KG1 (cell line): ENCODE measurements around the gene ADCY4.
"Not testable (repeated sequence)": the region's sequence is repeated elsewhere in the genome, so short reads cannot be mapped to it uniquely, and the experiment has no call there.

Experiments
- DNase-seq: peaks from one replicate; lab custom pipeline; 2025; lab: John Stamatoyannopoulos, UW

ADCY4 gene

DNA sequence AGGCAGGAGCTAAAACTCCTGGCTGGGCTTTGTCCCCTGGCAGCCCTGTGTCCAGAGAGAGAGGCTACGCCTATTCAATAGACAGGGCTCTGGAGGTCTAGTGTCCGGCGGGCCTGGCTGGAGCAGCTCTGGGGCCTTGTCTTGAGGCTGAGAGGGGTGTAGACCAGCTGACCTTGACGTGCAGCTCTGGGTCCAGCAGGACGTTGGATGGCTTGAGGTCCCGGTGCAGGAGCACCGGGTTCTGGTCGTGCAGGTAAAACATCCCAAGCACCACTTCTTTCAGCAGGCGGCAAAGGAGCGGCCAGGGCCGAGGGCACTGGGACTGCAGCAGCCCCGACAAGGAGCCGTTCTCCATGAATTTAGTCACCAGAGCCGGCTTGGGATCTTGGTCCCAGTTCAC lies 4.0 kb upstream of the ADCY4 start:
- DNase-seq = no peak

DNA sequence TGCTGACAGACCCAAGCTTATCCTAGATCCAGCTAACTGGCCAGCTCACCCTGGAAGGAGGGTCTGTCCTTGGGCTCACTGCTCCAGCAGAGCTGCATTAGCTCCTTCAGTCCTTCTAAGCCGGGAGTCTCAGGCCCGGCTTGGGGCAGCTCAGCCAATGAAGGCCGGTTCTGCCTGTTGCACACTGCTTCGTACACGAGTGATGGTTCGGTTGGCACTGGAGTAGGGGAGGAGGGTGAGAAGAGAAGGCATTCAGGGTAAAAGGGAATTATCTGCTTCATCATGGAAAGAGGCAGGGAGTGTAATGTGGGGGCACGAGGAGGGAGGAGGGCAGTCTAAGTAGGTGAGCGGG lies 2.9 kb upstream of the ADCY4 start:
- no peak for DNase-seq

DNA sequence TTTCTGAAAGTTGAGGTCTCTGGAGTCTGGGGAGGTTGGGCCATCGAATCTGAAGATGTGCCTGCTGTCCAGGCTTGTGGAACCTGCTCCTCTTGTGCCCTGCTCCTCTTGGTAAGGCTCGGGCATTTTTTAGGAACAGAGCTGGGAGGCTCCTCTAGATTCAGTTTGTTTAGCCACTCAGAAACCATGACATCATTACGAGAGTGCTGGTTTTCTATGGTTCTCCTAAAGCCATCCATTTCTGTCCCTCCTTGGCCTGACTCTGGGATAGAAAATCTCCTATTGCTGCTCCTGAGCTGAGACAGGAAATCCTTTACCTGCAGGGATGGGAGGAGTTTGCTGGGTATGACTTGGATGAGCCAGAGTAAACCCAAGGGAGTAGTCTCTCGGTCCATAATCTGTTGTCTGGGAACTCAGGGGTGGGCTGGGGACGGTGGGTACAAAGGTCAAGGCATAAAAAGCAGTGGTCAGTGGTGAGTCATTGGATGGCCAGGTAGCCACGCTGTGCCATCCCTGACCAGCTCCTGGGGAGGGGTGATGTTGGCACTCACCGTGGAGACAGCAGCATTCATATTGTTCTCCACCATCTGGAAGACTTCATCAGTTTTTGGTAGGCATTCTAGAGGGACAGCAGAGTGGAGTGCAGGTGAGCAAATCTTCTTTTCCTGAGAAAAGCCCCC lies 2.4 kb upstream of the ADCY4 start:
- DNase-seq = no peak

DNA sequence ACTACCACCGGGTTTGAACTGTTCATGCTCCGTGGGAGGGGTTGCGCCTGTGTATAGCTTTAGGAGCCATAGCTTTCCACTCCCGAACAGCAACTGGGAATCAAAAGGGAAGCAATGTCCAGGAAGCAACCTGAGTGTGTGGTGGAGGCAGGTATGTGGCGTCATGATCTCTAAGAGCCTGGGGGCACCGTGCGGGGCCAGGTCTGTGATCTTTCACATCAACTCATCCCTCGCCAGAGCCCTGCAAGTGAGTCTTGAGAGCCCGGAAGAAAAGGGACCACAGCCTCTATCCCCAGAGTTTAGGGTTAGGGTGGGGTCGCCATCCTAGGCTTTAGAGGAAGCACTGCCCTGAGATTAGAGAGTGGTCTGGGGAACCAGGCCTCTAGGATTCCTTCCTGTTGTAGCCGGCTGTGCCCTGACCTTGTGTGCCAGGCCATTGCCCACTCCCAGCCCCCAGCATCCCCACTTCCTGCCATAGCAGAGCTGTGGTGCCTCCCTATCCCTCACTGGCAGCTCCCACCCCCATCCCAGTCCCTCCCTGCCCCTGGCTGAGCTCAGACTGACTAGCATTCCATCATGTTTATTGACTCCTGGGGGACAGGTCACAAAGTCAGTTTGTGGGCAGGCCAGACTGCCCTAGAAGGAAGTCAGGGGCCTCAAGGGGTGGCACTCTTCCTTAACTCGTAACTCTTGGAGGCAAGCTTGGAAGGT lies 745 bp upstream of the ADCY4 start:
- no peak for DNase-seq

GRCh38 chr14:24332268-24332993 lies 2.4 kb downstream of the ADCY4 start:
- peak; percentile 72 for DNase-seq

DNA sequence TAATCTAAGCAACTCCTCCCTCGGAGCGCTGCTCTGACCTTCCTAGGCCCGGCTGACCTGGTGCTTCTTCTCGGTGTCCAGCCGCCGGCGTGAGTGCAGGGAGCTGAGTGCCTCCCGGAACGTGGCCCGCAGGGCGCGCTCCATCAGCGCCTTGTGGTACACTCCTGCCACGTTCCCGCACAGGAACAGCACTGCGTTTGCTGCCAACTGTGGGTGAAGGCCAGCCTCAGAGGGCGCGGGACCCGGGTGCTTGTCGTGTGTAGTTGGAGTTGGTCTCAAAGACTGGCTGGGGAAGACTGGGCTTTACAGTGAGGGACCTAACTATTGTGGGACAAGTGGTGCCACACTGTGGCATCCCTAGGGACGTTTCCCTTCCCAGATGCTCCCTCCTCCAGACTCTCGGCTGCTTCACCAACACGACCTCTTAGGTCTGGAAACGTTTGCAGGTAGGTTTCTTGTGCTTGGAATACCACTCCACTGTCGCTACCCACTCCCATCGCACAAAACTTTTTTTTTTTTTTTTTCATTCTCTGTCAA lies 3.1 kb downstream of the ADCY4 start:
- DNase-seq = no peak

DNA sequence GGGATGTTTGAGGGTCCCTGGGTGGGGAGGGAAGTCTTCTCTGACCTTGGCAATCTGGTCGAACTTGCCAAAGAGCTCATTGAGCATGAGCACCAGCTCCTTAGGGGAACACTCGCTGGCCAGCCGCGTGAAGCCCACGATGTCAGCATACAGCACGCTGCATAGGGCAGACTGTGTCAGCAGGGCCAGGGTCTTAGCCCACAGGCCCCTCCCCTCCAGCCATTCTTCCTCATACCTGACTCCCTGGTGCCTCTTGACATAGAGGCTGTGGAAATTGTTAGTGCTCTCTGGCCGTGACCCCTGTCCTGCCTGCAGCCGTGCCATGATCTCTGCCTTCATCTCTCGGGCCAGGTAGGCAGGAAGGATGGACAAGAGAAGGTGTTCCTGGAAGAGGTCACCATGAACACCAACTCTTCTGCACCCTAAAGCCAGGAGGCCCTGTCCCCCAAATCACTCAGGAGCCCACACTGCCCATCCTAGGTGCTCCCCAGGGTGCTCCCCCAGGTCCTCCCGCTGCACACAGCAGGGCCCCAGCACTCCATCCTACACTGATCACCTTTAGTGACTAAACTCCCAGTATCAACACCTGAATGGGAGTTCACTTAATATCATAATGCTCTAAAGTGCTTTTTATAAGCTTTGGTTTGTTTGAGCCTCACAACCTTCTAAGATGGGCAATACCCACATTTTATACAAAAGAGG lies 3.7 kb downstream of the ADCY4 start:
- no peak for DNase-seq

DNA sequence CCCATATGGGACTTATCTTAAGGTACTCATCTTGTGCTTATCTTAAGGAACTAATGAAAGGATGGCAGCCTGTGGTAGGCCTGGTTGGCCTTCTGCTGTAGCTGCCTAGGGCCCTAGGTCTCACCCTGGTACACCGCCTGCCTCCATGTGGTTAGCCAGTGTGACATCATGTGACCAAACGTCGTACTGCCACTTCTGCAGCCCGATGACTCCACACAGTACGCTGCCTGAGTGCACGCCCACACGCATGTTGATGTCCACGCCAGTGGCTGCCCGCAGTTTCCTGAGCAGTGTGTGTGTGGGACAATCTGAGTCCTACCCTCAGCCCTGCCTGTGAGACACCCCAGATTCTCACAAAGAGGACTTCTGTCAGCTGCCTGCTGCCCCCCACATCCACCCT lies 5.1 kb downstream of the ADCY4 start:
- no peak for DNase-seq

DNA sequence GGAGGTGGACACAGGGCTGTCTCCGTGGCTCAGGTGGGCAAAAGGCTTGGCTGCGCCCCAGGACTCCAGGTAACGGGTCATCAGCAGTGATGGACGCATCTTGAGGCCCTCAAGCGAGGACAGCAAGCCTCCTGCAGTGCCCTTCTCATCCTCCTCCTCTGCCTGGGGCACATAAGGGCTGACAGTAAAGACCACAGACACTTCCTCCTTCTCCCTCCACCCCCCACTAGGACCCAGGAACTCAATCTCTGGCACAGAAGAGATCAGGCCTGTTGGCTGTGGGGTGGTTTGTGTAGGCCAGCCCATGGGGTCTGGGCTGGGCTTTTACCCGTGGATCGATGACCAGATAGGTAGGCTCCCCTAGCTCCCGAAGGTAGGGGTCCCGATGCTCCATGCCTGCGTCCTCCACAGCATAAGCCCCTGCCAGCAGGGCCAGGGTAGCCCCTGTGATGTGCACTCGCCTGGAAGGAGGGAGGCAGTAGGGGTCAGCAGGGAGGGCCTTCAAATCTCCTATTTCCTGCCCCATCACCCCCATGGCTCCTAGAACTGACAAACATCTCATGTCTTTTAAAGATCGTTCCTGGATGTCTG lies 5.7 kb downstream of the ADCY4 start:
- DNase-seq = no peak

GRCh38 chr14:24327914-24328313 lies 7.0 kb downstream of the ADCY4 start:
- not testable (repeated sequence) for DNase-seq

DNA sequence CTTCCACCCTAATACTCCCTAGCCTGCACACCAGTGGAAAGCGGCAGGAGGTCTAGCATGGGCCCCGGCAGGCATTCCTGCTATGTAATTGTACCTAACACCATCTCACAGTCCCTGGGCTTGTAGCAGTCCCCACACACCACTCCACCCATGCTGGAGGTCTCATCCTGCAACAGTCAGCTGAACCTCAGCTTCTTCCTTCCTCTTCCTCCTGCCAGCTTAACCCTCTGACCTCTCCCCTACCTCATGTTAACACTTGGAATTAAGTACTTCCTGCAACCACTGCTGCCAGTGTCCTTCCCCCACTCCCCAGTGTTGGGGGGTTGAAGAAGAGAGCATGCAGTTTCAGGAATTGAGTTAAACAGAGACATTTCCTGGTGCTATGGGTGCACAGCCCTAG lies 7.6 kb downstream of the ADCY4 start:
- peak; percentile 59 for DNase-seq

DNA sequence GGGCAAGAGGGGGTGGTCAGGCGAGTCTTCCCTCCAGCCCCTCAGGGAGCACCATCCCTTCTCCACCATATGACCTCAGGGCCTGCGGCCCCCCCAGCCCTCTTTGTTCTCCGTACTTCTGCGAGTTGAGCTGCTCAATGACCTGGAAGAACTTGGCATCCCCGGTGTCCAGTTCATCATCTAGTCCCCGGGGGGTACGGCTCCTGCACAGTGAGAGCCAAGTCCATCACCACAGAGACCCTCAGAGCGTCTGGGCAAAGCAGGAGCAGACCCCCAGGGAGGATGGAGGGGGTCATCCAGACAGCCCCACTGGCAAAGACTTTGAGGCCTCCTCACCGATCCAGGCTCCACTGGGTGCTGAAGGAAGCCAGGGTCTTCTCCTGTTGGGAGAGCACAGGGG lies 8.9 kb downstream of the ADCY4 start:
- DNase-seq = no peak

DNA sequence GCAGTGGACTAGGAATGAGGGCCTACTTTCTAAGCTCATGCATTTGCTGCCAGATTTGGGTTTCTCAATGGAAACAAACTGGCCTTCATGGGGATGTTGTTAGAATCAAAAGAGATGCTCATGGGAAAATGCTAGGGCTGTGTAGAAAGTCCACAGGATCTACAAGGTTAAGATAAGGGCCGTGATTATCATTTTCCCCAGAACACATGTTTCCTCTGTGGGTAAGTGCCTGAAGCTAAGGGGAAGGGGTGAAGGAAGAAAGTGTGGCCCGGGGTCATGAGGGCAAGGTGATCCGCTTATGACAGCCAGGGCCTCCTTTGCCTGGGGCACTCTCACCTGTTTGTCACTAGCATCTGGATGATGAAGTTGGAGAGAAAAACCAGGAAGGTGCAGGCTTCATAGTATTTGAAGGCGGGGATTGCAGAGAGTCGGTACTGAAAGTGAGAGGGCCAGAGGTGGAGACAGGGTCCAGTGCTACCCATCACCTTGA lies 9.8 kb downstream of the ADCY4 start:
- DNase-seq = no peak

DNA sequence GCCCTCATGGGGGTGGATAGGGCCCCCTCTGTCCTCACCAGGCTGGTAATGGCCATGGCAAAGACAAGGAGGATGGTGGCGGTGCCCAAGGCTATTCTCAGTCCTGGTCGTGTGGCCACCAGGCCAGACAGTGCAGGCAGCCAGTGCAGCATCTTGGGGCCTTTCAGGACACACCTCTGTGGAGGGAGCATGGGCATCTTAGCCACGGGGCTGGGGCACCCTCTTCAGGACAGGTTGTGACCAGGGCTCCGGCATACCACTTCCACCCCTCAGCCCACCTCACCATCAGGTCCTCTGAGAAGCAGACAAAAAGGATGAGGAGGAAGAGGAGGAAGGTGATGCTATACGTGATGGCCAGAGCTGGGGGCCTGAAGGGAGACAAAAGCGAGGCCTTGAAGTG lies 10.8 kb downstream of the ADCY4 start:
- no peak for DNase-seq

DNA sequence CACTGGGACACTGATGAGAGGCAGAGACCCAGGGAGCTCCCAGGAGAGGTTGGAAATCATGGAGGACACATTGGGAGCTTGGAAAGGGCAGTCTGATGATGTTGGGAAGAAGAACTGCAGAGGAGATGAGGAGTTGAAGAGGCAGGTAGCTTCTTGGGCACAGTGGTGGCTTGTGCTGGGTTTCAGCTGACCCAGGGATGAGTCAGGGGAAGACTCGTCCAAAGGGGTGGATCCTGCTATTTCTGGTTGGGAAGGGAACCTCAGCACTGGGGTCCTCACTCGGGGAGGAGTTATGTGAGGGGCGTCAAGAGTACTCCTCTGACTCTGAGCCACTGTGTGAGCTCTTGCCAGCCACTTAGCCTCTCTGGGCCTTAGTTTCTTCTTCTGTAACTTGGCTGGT lies 11.5 kb downstream of the ADCY4 start:
- no peak for DNase-seq

DNA sequence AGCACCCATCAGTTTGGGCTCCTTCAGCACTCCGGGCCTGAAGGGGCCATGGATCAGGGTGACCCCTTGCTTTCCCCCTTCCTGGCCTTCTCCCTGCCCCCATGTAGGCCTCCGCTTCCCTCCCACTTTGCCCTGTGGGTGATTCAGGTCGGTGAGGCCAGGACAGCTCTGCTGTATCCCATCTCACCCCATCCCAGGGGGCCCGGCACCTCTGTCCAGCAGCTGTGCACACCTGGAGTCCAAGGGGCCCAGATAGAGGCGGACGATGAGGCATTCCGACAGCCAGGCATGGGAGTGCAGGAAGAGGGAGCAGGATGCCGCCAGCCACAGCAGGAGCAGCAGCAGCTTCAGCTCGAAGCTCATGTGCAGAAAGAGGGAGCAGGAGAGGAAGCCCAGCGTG lies 12.2 kb downstream of the ADCY4 start:
- no peak for DNase-seq

GRCh38 chr14:24321212-24321975 lies 13.5 kb downstream of the ADCY4 start:
- no peak for DNase-seq

DNA sequence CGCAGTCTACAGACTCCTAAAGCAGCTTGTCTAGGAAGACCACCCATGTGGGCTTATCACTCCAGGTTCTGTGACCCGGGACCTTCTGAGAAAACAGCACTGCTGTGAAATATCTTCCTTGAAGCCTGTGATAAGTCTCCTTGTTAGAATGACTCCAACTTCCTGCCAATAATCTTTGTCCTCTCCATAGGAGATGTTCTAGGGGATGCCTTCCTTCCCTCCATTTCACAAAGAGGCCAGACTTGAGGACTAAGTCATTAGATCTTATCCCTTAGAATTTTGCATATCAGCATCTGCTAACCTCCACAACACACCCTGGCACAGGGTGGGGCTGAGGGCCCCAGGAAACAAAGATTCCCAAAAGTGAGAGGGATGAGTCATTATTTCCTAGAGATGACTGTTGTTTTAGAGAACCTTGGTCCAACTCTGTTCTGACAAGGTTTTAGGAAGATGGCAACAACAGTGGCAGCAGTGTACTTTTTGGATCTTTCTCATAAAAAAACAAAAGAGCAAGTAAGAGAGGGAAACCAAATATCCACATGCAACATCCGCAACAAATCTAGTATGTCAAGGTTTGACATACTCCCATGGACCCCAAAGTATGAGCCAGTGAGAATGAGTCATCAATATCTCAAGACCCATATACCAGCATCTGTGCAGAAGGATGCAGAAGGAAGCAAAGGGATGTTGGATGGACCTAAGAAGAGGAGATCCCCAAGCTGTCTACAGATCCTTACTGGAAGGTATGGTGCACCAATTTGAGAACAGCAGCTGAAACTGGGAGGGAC lies 17.5 kb downstream of the ADCY4 start:
- DNase-seq = no peak

- DNase-seq = no peak
Observed at GRCh38 chr14:24316597-24316950, 18.3 kb downstream of the ADCY4 start.

- DNase-seq = no peak
Observed at GRCh38 chr14:24315807-24316596, 18.9 kb downstream of the ADCY4 start.
